A673 (cell line): ENCODE results near the gene PIAS4. TPM values are rescaled to one million over a fixed set of nuclear protein-coding genes. Genes with fewer than 3 reads are reported as not detected.
A peak's percentile ranks its signal among the peaks of the same experiment; 100 is the strongest.

Source experiments
- BruUV-seq: library from RNA; stranded (reverse); fragments of 400-500 nt; replicated peaks from 2 replicates; lab custom pipeline; 2021; lab: Mats Ljungman, UMichigan
- CTCF ChIA-PET: fragments of 300-600 bp; sonication (Branson Sonifier 250); formaldehyde crosslinking; loops from one replicate; lab custom pipeline; 2022; ENCODE audit warnings: antibody characterized with exemption; lab: Charles Lee
- POLR2A ChIA-PET: fragments of 300-600 bp; sonication (Branson Sonifier 250); formaldehyde crosslinking; loops from one replicate; lab custom pipeline; 2022; ENCODE audit warnings: antibody characterized with exemption; ENCODE audit not compliant: low non-redundant PET; lab: Charles Lee
- DNase-seq: peaks from one replicate; pipeline ENCODE4 v3.0.0-alpha.2; 2015; ENCODE audit warnings: low spot score
- H3K27ac ChIP-seq: fragments of 200-600 bp; sonication (generic); 2 replicates; pipeline ENCODE4 v1.5.1; 2016; ENCODE audit warnings: mixed run types, low read depth, mild to moderate bottlenecking, mixed read lengths, antibody characterized with exemption, low read length; ENCODE audit not compliant: poor library complexity, severe bottlenecking
- H3K27me3 ChIP-seq: fragments of 200-600 bp; sonication (generic); replicated peaks from 2 replicates; pipeline ENCODE4 v1.6.1; 2017; ENCODE audit warnings: mixed run types, low read depth, mild to moderate bottlenecking, mixed read lengths, antibody characterized with exemption, low read length; ENCODE audit not compliant: insufficient read depth, poor library complexity
- H3K36me3 ChIP-seq: fragments of 200-600 bp; sonication (generic); 2 replicates; pipeline ENCODE4 v1.6.1; 2016; ENCODE audit warnings: mixed run types, mild to moderate bottlenecking, mixed read lengths, antibody characterized with exemption, low read length; ENCODE audit not compliant: insufficient read depth, poor library complexity, severe bottlenecking
- H3K4me1 ChIP-seq: fragments of 200-600 bp; sonication (generic); 2 replicates; pipeline ENCODE4 v1.6.1; 2017; ENCODE audit warnings: mixed run types, mild to moderate bottlenecking, mixed read lengths, antibody characterized with exemption, low read length; ENCODE audit not compliant: insufficient read depth, poor library complexity, severe bottlenecking
- H3K4me3 ChIP-seq: fragments of 200-600 bp; sonication (generic); 2 replicates; pipeline ENCODE4 v1.5.1; 2016; ENCODE audit warnings: low read depth, mixed run types, mild to moderate bottlenecking, mixed read lengths, low read length; ENCODE audit not compliant: poor library complexity, severe bottlenecking
- H3K9me3 ChIP-seq: fragments of 200-600 bp; sonication (generic); 2 replicates; pipeline ENCODE4 v1.6.1; 2016; ENCODE audit warnings: mixed run types, low read depth, mild to moderate bottlenecking, mixed read lengths, antibody characterized with exemption, low read length; ENCODE audit not compliant: poor library complexity, severe bottlenecking
- EZH2 ChIP-seq: fragments of 200-600 bp; sonication (generic); IDR thresholded peaks from 2 replicates; pipeline ENCODE4 v1.6.1; 2017; ENCODE audit warnings: borderline replicate concordance, low read depth, mild to moderate bottlenecking, mixed read lengths, antibody characterized with exemption, low read length; ENCODE audit not compliant: poor library complexity, severe bottlenecking
- intact Hi-C: fragments of 100-400 bp; cut with micrococcal nuclease; formaldehyde crosslinking; loops from one replicate; pipeline ENCODE4 v1.10.0; 2022; ENCODE audit not compliant: unreplicated experiment
- total RNA-seq: library from RNA; stranded (reverse); gene quantifications from 2 replicates; pipeline ENCODE4 v1.2.3, GENCODE V29; 2021
- TF ChIP-seq, protein P1 (sequence below): fragments of 300-800, 200-600 bp; sonication (generic); conservative IDR thresholded peaks from 2 replicates; pipeline ENCODE4 v1.5.1; 2017; ENCODE audit warnings: low read depth, mild to moderate bottlenecking, antibody characterized with exemption, low read length, moderate library complexity, mixed read lengths

Gene PIAS4
- total RNA-seq, 1 experiment from 2014 or later: 59.1 TPM

DNA sequence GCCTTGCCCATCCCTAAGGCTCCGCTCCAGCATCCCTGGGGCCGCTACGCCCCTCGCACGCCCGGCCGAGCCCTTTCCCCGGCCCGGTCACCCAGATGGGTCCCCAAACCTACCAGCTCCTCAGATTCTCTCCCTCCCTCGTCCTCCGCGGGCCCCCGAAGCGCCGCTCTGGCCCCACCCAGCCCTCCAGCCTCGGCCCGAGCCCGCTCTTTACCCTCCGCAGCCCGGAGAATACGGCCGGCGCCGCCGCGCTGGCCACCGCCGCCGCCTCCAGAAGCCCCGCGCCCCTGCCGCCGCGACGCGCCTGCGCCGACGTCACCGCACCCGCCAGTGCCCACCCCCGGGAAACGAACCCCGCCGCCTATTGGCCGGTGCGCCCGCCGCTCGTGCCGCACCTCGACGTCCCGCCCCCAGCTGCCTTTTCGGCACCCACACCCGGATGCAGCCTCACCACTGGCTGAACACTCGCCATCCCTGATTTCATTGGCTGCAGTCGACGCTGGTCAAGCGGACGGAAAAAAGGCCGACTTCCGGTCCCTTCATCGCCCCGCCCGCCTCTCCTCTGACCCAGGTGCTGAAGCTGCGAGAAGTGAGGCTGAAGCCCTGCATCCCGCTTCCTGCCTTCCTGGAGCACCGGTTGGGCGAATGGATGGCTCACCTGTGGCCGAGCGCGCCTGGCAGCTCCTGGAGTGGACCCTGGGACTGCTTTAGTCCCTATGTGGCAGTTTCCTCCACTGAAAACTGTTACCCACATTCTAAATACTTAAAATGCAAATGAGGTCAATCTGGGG is 36.5 kb upstream of the PIAS4 start, which contains the start of gene DAPK3:
Gene DAPK3, minus strand, starts transcription at position 292 of the 791 bp plus-strand sequence. CDS start 1,364 bp downstream, outside the sequence.
- POLR2A ChIA-PET: interaction anchor here (0.5 to 0.6 kb wide), 2 partner anchors 10 to 37 kb away, joined by 4 to 5 read pairs; partner anchors contain the start of gene PIAS4
- intact Hi-C loops: no loop called here
- CTCF ChIA-PET: no interaction called here
- Histone ChIP-seq H3K9me3 (no peaks in the 10 kb centered on the region), H3K27ac (peak within 1 kb of the TSS; percentile 94), H3K27me3 (no peaks in the 10 kb centered on the region), H3K36me3 (peaks cover 32% of the 10 kb centered on the region), H3K4me1 (peaks cover 20% of the 10 kb centered on the region), H3K4me3 (peak within 1 kb of the TSS; percentile 93)
- DNase-seq: peak; percentile 97
- no peak for TF ChIP-seq EZH2
- TF ChIP-seq, protein P1, sequence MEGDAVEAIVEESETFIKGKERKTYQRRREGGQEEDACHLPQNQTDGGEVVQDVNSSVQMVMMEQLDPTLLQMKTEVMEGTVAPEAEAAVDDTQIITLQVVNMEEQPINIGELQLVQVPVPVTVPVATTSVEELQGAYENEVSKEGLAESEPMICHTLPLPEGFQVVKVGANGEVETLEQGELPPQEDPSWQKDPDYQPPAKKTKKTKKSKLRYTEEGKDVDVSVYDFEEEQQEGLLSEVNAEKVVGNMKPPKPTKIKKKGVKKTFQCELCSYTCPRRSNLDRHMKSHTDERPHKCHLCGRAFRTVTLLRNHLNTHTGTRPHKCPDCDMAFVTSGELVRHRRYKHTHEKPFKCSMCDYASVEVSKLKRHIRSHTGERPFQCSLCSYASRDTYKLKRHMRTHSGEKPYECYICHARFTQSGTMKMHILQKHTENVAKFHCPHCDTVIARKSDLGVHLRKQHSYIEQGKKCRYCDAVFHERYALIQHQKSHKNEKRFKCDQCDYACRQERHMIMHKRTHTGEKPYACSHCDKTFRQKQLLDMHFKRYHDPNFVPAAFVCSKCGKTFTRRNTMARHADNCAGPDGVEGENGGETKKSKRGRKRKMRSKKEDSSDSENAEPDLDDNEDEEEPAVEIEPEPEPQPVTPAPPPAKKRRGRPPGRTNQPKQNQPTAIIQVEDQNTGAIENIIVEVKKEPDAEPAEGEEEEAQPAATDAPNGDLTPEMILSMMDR: no peak
- no TSS peak for BruUV-seq

DNA sequence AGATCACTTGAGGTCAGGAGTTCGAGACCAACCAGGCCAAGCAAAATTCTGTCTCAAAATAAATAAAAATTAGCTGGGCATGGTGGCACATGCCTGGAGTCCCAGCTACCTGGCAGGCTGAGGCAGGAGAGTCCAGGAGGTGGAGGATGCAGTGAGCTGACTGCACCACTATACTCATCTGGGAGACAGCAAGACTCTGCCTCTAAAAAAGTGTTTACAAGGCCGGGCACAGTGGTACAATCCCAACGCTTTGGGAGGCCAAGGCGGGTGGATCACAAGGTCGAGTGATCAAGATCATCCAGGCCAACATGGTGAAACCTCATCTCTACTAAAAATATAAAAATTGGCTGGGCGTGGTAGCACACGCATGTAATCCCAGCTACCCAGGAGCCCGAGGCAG is 32.4 kb upstream of the PIAS4 start:
- Histone ChIP-seq H3K27me3 (no peaks in the 10 kb centered on the region), H3K4me3 (no peak overlapping the region), H3K9me3 (no peaks in the 10 kb centered on the region), H3K27ac (no peak overlapping the region), H3K36me3 (peaks cover 52% of the 10 kb centered on the region), H3K4me1 (no peaks in the 10 kb centered on the region)
- BruUV-seq: no TSS peak
- ChIA-PET CTCF (no interaction called here), POLR2A (no interaction called here)
- intact Hi-C loops: no loop called here
- no peak for DNase-seq
- no peak for TF ChIP-seq EZH2
- TF ChIP-seq, protein P1: no peak

DNA sequence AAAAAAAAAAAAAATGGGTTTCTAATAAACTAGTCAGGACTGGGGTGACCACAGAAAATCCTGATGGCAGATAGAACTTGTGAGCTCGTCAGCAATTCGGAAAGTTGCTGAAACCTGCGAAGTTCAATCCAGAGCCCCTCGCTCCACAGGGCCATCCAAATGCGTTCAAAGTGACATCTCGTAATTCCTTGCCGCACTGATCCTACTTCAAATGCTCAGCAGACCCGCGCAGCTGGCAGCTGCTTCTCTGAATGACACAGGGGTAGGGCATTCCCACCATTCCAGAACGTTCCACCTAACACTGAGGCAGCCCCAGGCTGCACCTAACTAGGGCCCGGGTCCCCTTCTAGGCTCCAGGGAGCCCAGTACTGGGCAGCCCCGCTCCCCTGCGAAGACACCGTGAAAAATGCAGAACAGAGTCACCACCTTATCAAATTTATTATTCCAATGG is 31.9 kb upstream of the PIAS4 start:
- no peak overlapping the region for H3K4me3 ChIP-seq
- H3K27me3 ChIP-seq: no peaks in the 10 kb centered on the region
- BruUV-seq: no TSS peak
- ChIA-PET CTCF (no interaction called here), POLR2A (interaction anchor here (0.6 kb wide), 1 partner anchor 10 kb away, joined by 11 read pairs; the partner anchor contains the start of gene EEF2)
- no peak for DNase-seq
- H3K36me3 ChIP-seq: peaks cover 58% of the 10 kb centered on the region
- no peaks in the 10 kb centered on the region for H3K9me3 ChIP-seq
- no peaks in the 10 kb centered on the region for H3K4me1 ChIP-seq
- TF ChIP-seq, protein P1: no peak
- TF ChIP-seq EZH2: no peak
- H3K27ac ChIP-seq: no peak overlapping the region
- intact Hi-C loops: no loop called here
